H1 (cell line): Measurements from ENCODE around the gene MLYCD. TPM values are rescaled to one million over a fixed set of nuclear protein-coding genes. Genes with fewer than 3 reads are reported as not detected.

Experiments
- HDAC6 ChIP-seq: IDR thresholded peaks from one replicate; pipeline ENCODE4 v1.7.1; 2012; ENCODE audit warnings: low read depth, mild to moderate bottlenecking, inconsistent platforms, low read length, moderate library complexity
- polyA plus RNA-seq, 7 experiments: library from polyadenylated mRNA; depleted of rRNA in 3 of 7; stranded (reverse) in 5 of 7; unstranded in 2 of 7; fragments of >200 nt in 5 of 7; fragments of 200-250 nt in 2 of 7; gene quantifications; 1 replicate in 5 of 7; 2 replicates in 1 of 7; 4 replicates in 1 of 7; pipeline versions ENCODE4 v1.2.1 to v1.2.3, GENCODE V29; 2011 to 2013; ENCODE audit warnings: missing spikeins in 2 of 7, mixed read lengths in 2 of 7
- total RNA-seq: library from RNA; stranded (reverse); fragmentation: NEBNext Ultra II Directional; extraction: Animal tissue kit (Norgen Biotek cat#: 25700); gene quantifications from 2 replicates; pipeline ENCODE4 v1.2.1, GENCODE V29; 2021

MLYCD gene
- total and polyA plus RNA-seq, 2 of the 8 experiments (the other 6 are each of a cell fraction or from before 2014, with no cell fraction given) = 3.7 to 7.0 TPM

DNA sequence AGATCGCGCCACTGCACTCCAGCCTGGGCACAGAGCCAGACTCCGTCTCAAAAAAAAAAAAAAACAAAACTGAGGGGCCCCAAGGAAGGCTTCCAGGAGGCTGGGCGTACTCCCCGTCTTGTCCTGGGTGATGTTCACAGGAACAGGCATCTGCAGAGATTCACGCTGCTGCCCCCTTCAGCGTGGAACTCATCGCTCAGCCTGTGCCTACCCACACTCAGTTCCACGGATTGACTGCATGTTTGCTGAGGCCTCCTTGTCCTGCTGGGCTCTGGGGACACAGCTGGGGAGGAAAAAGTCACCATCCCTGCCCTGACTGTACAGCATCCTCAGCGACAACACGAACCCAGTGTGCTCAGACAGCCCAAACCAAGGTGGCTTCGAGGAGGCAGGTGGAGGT lies 41.2 kb downstream of the MLYCD start (continued):
- TF ChIP-seq HDAC6 = no peak
